IMR-90 (cell line): Measurements from ENCODE around the gene WDR76. TPM values are rescaled to one million over a fixed set of nuclear protein-coding genes. Genes with fewer than 3 reads are reported as not detected.
A peak's percentile ranks its signal among the peaks of the same experiment; 100 is the strongest.

Source experiments
- ATAC-seq: fragments of 200-7000 bp; cut with Tn5 transposase; 2 replicates; pipeline ENCODE4 v1.9.1; 2020; ENCODE audit warnings: low read depth, mild to moderate bottlenecking, moderate library complexity
- BruUV-seq: library from RNA; stranded (reverse); fragments of 400-500 nt; replicated peaks from 2 replicates; lab custom pipeline; 2021; lab: Mats Ljungman, UMichigan
- CTCF ChIA-PET: fragments of 300-600 bp; formaldehyde crosslinking; extraction: SDS; loops from one replicate; lab custom pipeline; 2021; ENCODE audit warnings: antibody characterized with exemption; lab: Yijun Ruan, JAX
- POLR2A ChIA-PET: fragments of 300-600 bp; sonication (Branson Sonifier 250); formaldehyde crosslinking; loops from one replicate; lab custom pipeline; 2022; ENCODE audit warnings: antibody characterized with exemption; ENCODE audit not compliant: unreplicated experiment; lab: Charles Lee
- DNase-seq: peaks from one replicate; pipeline ENCODE4 v3.0.0; 2013
- H2AFZ ChIP-seq: replicated peaks from 2 replicates; pipeline ENCODE3; 2013; ENCODE audit warnings: low read length, mild to moderate bottlenecking; ENCODE audit not compliant: poor library complexity
- H2AK5ac ChIP-seq: 2 replicates; pipeline ENCODE4 v1.6.1; 2013; ENCODE audit warnings: low read depth, low read length, inconsistent platforms
- H2AK9ac ChIP-seq: replicated peaks from 2 replicates; pipeline ENCODE3; 2013; ENCODE audit warnings: mild to moderate bottlenecking, low read depth, low read length, moderate library complexity; ENCODE audit not compliant: poor library complexity
- H2BK120ac ChIP-seq: 2 replicates; pipeline ENCODE4 v1.6.1; 2013; ENCODE audit warnings: low read depth, low read length, inconsistent platforms
- H2BK15ac ChIP-seq: 3 replicates; pipeline ENCODE4 v1.6.1; 2013; ENCODE audit warnings: low read depth, low read length, inconsistent platforms
- H2BK20ac ChIP-seq: 2 replicates; pipeline ENCODE4 v1.6.1; 2013; ENCODE audit warnings: low read depth, mild to moderate bottlenecking, inconsistent platforms, low read length, moderate library complexity
- H2BK5ac ChIP-seq: 2 replicates; pipeline ENCODE4 v1.6.1; 2013; ENCODE audit warnings: mild to moderate bottlenecking, low read depth, low read length, inconsistent platforms; ENCODE audit not compliant: poor library complexity, severe bottlenecking
- H3K14ac ChIP-seq: replicated peaks from 2 replicates; pipeline ENCODE4 v1.6.1; 2013; ENCODE audit warnings: low read depth, low read length, inconsistent platforms
- H3K18ac ChIP-seq: 2 replicates; pipeline ENCODE4 v1.6.1; 2013; ENCODE audit warnings: low read depth, low read length, control low read depth
- H3K23ac ChIP-seq: 2 replicates; pipeline ENCODE4 v1.6.1; 2013; ENCODE audit warnings: low read depth, low read length, inconsistent platforms
- H3K27ac ChIP-seq: 2 replicates; pipeline ENCODE4 v1.5.1; 2013; ENCODE audit warnings: mild to moderate bottlenecking, control low read depth, low read length; ENCODE audit not compliant: insufficient read depth
- H3K27me3 ChIP-seq: 2 replicates; pipeline ENCODE4 v1.6.1; 2013; ENCODE audit warnings: low read length; ENCODE audit not compliant: control insufficient read depth, insufficient read depth
- H3K36me3 ChIP-seq: 2 replicates; pipeline ENCODE4 v1.6.1; 2013; ENCODE audit warnings: low read length, mixed read lengths; ENCODE audit not compliant: control insufficient read depth, insufficient read depth
- H3K4ac ChIP-seq: 2 replicates; pipeline ENCODE4 v1.6.1; 2013; ENCODE audit warnings: low read depth, low read length, inconsistent platforms
- H3K4me1 ChIP-seq: 2 replicates; pipeline ENCODE4 v1.6.1; 2013; ENCODE audit warnings: low read length, mixed read lengths; ENCODE audit not compliant: control insufficient read depth, insufficient read depth
- H3K4me2 ChIP-seq: 2 replicates; pipeline ENCODE4 v1.6.1; 2013; ENCODE audit warnings: low read depth, mild to moderate bottlenecking, control low read depth, low read length, moderate library complexity
- H3K4me3 ChIP-seq: 2 replicates; pipeline ENCODE4 v1.5.1; 2013; ENCODE audit warnings: low read depth, mild to moderate bottlenecking, control low read depth, low read length, moderate library complexity; ENCODE audit not compliant: insufficient read depth
- H3K56ac ChIP-seq: 2 replicates; pipeline ENCODE4 v1.6.1; 2013; ENCODE audit warnings: low read length, inconsistent platforms; ENCODE audit not compliant: insufficient read depth; ENCODE audit errors: extremely low read depth
- H3K79me1 ChIP-seq, 2 experiments: 2 replicates each; pipeline ENCODE4 v1.6.1; 2013; ENCODE audit warnings: low read length in 2 of 2, inconsistent platforms in 1 of 2, low read depth in 1 of 2
- H3K9ac ChIP-seq: 2 replicates; pipeline ENCODE4 v1.6.1; 2013; ENCODE audit warnings: low read depth, low read length, control low read depth
- H3K9me1 ChIP-seq: 2 replicates; pipeline ENCODE4 v1.6.1; 2013; ENCODE audit warnings: low read length, inconsistent platforms; ENCODE audit not compliant: insufficient read depth
- H3K9me3 ChIP-seq: 2 replicates; pipeline ENCODE4 v1.6.1; 2013; ENCODE audit warnings: low read length; ENCODE audit not compliant: control insufficient read depth, insufficient read depth
- H4K20me1 ChIP-seq: 2 replicates; pipeline ENCODE4 v1.6.1; 2013; ENCODE audit warnings: low read length, inconsistent platforms; ENCODE audit not compliant: insufficient read depth
- H4K5ac ChIP-seq: 2 replicates; pipeline ENCODE4 v1.6.1; 2013; ENCODE audit warnings: mild to moderate bottlenecking, low read depth, low read length, control low read depth
- H4K8ac ChIP-seq, 2 experiments: 2 replicates each; pipeline ENCODE4 v1.6.1; 2013; ENCODE audit warnings: low read depth in 2 of 2, low read length in 2 of 2, control low read depth in 1 of 2, inconsistent platforms in 1 of 2
- H4K91ac ChIP-seq: 2 replicates; pipeline ENCODE4 v1.6.1; 2013; ENCODE audit warnings: low read depth, low read length, inconsistent platforms; ENCODE audit not compliant: insufficient read depth
- BHLHE40 ChIP-seq: fragments of 150-350 bp; IDR thresholded peaks from 2 replicates; pipeline ENCODE4 v1.6.1; 2016; ENCODE audit warnings: mild to moderate bottlenecking, low read depth, low read length
- CEBPB ChIP-seq: IDR thresholded peaks from 2 replicates; pipeline ENCODE4 v1.6.1; 2012; ENCODE audit warnings: low read depth, low read length, improper control_type of control experiment
- CHD1 ChIP-seq: IDR thresholded peaks from 2 replicates; pipeline ENCODE4 v1.6.1; 2012; ENCODE audit warnings: low read depth, low read length, improper control_type of control experiment
- FOS ChIP-seq: fragments of 150-350 bp; IDR thresholded peaks from 2 replicates; pipeline ENCODE4 v1.6.1; 2016; ENCODE audit warnings: low read depth, low read length
- MAFK ChIP-seq: IDR thresholded peaks from 2 replicates; pipeline ENCODE4 v1.6.1; 2012; ENCODE audit warnings: low read depth, low read length, improper control_type of control experiment
- NFE2L2 ChIP-seq: fragments of 150-350 bp; IDR thresholded peaks from 2 replicates; pipeline ENCODE4 v1.6.1; 2016; ENCODE audit warnings: low read depth, mild to moderate bottlenecking, low read length
- POLR2A ChIP-seq: IDR thresholded peaks from 2 replicates; pipeline ENCODE4 v1.6.1; 2012; ENCODE audit warnings: mild to moderate bottlenecking, low read depth, low read length
- RAD21 ChIP-seq: IDR thresholded peaks from 2 replicates; pipeline ENCODE4 v1.6.1; 2012; ENCODE audit warnings: low read length, improper control_type of control experiment
- RCOR1 ChIP-seq: IDR thresholded peaks from 2 replicates; pipeline ENCODE4 v1.6.1; 2012; ENCODE audit warnings: mild to moderate bottlenecking, low read length, improper control_type of control experiment; ENCODE audit not compliant: insufficient replicate concordance
- RFX5 ChIP-seq: IDR thresholded peaks from 2 replicates; pipeline ENCODE4 v1.8.0; 2012; ENCODE audit warnings: low read depth, mild to moderate bottlenecking, low read length, moderate library complexity
- SMC3 ChIP-seq: fragments of 150-350 bp; IDR thresholded peaks from 2 replicates; pipeline ENCODE4 v1.6.1; 2016; ENCODE audit warnings: low read depth, mild to moderate bottlenecking, antibody characterized with exemption, low read length, moderate library complexity
- WGBS, 2 experiments: methylation state at CpG; one replicate each; pipeline versions ENCODE4 v1.1.5 to v1.1.7; 2013; ENCODE audit warnings: missing lambda C conversion rate in 2 of 2; ENCODE audit not compliant: insufficient read length in 1 of 2; ENCODE audit errors: extremely low coverage in 2 of 2; 5-methylcytosine and 5-hydroxymethylcytosine counted together
- dilution Hi-C: fragments of 300-500 bp; cut with HindIII; formaldehyde crosslinking; loops from one replicate; pipeline ENCODE4 v1.14.3; 2018; ENCODE audit warnings: low sequenced_read_pairs; ENCODE audit not compliant: unreplicated experiment
- in situ Hi-C: fragments of 300-500 bp; cut with MboI; formaldehyde crosslinking; loops from 3 replicates; pipeline ENCODE4 v1.14.3; 2019; ENCODE audit warnings: low sequenced_read_pairs, inconsistent platforms, mixed read lengths
- intact Hi-C: fragments of 100-400 bp; cut with micrococcal nuclease; formaldehyde crosslinking; loops from 2 replicates; pipeline ENCODE4 v1.10.0; 2022
- polyA plus RNA-seq, 3 experiments: library from polyadenylated mRNA; depleted of rRNA; stranded (reverse); fragments of >200 nt; gene quantifications; 2 replicates each; pipeline ENCODE4 v1.2.3, GENCODE V29; 2012; ENCODE audit warnings: low replicate concordance in 1 of 3
- total RNA-seq: library from RNA; depleted of rRNA; stranded (reverse); fragments of >200 nt; gene quantifications from 2 replicates; pipeline ENCODE4 v1.2.3, GENCODE V29; 2012
- TF ChIP-seq, protein P1 (sequence below): fragments of 150-350 bp; IDR thresholded peaks from 2 replicates; pipeline ENCODE4 v1.6.1; 2017; ENCODE audit warnings: mild to moderate bottlenecking, antibody characterized with exemption, low read length, low read depth
- TF ChIP-seq, protein P2 (sequence below): fragments of 150-350 bp; IDR thresholded peaks from 2 replicates; pipeline ENCODE4 v1.6.1; 2016; ENCODE audit warnings: low read depth, mild to moderate bottlenecking, low read length, moderate library complexity, borderline replicate concordance
- TF ChIP-seq, protein P3 (sequence below): conservative IDR thresholded peaks from 2 replicates; pipeline ENCODE4 v1.5.1; 2012; ENCODE audit warnings: mild to moderate bottlenecking, low read depth, low read length, improper control_type of control experiment

The WDR76 gene
- total and polyA plus RNA-seq, 2 of the 4 experiments (the other 2 are of a cell fraction): 4.8 to 25.8 TPM

DNA sequence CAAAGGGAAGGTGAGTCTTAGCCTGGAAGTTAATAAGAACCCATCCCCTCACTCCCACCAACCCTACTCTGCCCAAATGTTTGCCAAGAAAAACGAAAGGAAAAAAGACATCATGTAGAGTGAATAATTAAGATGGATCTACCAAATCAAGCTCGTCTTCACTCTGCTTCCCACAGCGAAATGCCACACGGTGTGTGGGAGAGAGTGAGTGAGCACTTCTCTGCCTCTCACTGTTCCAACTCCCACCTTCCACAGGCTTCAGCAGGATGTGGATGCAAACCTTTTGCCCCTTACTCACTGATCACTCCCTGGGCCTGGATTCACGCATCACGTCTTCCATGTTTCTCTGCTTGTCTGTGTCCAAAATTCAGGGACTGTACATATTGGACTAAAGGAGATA is 85.4 kb downstream of the WDR76 start:
- dilution Hi-C loops: no loop called here
- POLR2A ChIA-PET: no interaction called here
- no peaks in the 10 kb centered on the region for H3K27me3 ChIP-seq

More for the DNA sequence above, 85.4 kb downstream of the WDR76 start:
- Histone ChIP-seq H3K9me3 (no peaks in the 10 kb centered on the region), H3K9ac (no peak overlapping the region), H2AK9ac (peak overlapping the region; percentile 68), H3K4me2 (no peak overlapping the region), H3K27ac (peak overlapping the region; percentile 17), H3K14ac (peak overlapping the region; percentile 76), H3K56ac (0 out of 2 replicates have a peak overlapping the region, but pooled peaks have one; percentile 12), H2BK120ac (peak overlapping the region; percentile 87), H3K4ac (peak overlapping the region; percentile 74), H4K91ac (peak overlapping the region; percentile 86), H3K23ac (peak overlapping the region; percentile 54), H3K18ac (peak overlapping the region; percentile 16; the same call in 1 of the 2 replicates), H4K8ac (peak overlapping the region; percentile 44 to 63; a peak in 3 of 4 replicates), H4K5ac (0 out of 2 replicates have a peak overlapping the region, but pooled peaks have one; percentile 11), H3K9me1 (peaks cover 15% of the 10 kb centered on the region), H2AK5ac (peak overlapping the region; percentile 99), H2BK20ac (peak overlapping the region; percentile 87), H2BK15ac (peak overlapping the region; percentile 98; the same call in 2 of the 3 replicates), H3K79me1 (peaks cover 3 to 5% of the 10 kb centered on the region in 2 experiments; a peak in 2 of 4 replicates), H2AFZ (peak overlapping the region; percentile 34), H3K4me3 (no peak overlapping the region), H4K20me1 (no peaks in the 10 kb centered on the region), H3K4me1 (peaks cover 24% of the 10 kb centered on the region), H3K36me3 (no peaks in the 10 kb centered on the region), H2BK5ac (peak overlapping the region; percentile 36)
- TF ChIP-seq RAD21 (no peak), CHD1 (no peak), NFE2L2 (no peak), RCOR1 (no peak), MAFK (no peak), FOS (no peak), SMC3 (no peak), BHLHE40 (no peak), POLR2A (no peak), CEBPB (no peak), RFX5 (no peak)
- TF ChIP-seq, protein P1, sequence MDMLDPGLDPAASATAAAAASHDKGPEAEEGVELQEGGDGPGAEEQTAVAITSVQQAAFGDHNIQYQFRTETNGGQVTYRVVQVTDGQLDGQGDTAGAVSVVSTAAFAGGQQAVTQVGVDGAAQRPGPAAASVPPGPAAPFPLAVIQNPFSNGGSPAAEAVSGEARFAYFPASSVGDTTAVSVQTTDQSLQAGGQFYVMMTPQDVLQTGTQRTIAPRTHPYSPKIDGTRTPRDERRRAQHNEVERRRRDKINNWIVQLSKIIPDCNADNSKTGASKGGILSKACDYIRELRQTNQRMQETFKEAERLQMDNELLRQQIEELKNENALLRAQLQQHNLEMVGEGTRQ: no peak
- TF ChIP-seq, protein P2, sequence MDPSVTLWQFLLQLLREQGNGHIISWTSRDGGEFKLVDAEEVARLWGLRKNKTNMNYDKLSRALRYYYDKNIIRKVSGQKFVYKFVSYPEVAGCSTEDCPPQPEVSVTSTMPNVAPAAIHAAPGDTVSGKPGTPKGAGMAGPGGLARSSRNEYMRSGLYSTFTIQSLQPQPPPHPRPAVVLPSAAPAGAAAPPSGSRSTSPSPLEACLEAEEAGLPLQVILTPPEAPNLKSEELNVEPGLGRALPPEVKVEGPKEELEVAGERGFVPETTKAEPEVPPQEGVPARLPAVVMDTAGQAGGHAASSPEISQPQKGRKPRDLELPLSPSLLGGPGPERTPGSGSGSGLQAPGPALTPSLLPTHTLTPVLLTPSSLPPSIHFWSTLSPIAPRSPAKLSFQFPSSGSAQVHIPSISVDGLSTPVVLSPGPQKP: no peak
- TF ChIP-seq, protein P3, sequence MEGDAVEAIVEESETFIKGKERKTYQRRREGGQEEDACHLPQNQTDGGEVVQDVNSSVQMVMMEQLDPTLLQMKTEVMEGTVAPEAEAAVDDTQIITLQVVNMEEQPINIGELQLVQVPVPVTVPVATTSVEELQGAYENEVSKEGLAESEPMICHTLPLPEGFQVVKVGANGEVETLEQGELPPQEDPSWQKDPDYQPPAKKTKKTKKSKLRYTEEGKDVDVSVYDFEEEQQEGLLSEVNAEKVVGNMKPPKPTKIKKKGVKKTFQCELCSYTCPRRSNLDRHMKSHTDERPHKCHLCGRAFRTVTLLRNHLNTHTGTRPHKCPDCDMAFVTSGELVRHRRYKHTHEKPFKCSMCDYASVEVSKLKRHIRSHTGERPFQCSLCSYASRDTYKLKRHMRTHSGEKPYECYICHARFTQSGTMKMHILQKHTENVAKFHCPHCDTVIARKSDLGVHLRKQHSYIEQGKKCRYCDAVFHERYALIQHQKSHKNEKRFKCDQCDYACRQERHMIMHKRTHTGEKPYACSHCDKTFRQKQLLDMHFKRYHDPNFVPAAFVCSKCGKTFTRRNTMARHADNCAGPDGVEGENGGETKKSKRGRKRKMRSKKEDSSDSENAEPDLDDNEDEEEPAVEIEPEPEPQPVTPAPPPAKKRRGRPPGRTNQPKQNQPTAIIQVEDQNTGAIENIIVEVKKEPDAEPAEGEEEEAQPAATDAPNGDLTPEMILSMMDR: no peak
- CTCF ChIA-PET: interaction anchor here (0.8 kb wide), 1 partner anchor 589 kb away, joined by 3 read pairs; no protein-coding TSS in a partner anchor
- no TSS peak for BruUV-seq
- DNase-seq: no peak
- WGBS, 2 experiments: no CpG with 5 or more reads among the region's 6 CpGs
- in situ Hi-C loops: loop anchor here (25.0 kb wide), 1 partner anchor 150 kb away; no protein-coding TSS in a partner anchor
- intact Hi-C loops: no loop called here
- ATAC-seq: no peak
